ENCODE results near the gene UBE2N.

UBE2N gene

GRCh38 chr12:93380480-93381121 is 61.1 kb downstream of the UBE2N start:
- peak overlapping the region; percentile 81 for H3K4me3 ChIP-seq (ENCODE audit: low read length)
- no peak for DNase-seq (ENCODE audit: low read depth)
- TF ChIP-seq, protein P1, sequence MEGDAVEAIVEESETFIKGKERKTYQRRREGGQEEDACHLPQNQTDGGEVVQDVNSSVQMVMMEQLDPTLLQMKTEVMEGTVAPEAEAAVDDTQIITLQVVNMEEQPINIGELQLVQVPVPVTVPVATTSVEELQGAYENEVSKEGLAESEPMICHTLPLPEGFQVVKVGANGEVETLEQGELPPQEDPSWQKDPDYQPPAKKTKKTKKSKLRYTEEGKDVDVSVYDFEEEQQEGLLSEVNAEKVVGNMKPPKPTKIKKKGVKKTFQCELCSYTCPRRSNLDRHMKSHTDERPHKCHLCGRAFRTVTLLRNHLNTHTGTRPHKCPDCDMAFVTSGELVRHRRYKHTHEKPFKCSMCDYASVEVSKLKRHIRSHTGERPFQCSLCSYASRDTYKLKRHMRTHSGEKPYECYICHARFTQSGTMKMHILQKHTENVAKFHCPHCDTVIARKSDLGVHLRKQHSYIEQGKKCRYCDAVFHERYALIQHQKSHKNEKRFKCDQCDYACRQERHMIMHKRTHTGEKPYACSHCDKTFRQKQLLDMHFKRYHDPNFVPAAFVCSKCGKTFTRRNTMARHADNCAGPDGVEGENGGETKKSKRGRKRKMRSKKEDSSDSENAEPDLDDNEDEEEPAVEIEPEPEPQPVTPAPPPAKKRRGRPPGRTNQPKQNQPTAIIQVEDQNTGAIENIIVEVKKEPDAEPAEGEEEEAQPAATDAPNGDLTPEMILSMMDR (conservative IDR thresholded peaks at IDR 0.05; ENCODE audit: low read length), result peak; percentile 31

GRCh38 chr12:93379981-93380361 is 61.8 kb downstream of the UBE2N start:
- peak overlapping the region; percentile 81 for H3K4me3 ChIP-seq (ENCODE audit: low read length)
- DNase-seq (ENCODE audit: low read depth), result no peak
- TF ChIP-seq, protein P1 (conservative IDR thresholded peaks at IDR 0.05; ENCODE audit: low read length), result no peak

GRCh38 chr12:93379326-93379980 is 62.3 kb downstream of the UBE2N start:
- peak overlapping the region; percentile 81 for H3K4me3 ChIP-seq (ENCODE audit: low read length)
- TF ChIP-seq, protein P1 (conservative IDR thresholded peaks at IDR 0.05; ENCODE audit: low read length), result no peak
- no peak for DNase-seq (ENCODE audit: low read depth)

GRCh38 chr12:93378998-93379325 is 62.8 kb downstream of the UBE2N start:
- TF ChIP-seq, protein P1 (conservative IDR thresholded peaks at IDR 0.05; ENCODE audit: low read length), result no peak
- peak overlapping the region; percentile 81 for H3K4me3 ChIP-seq (ENCODE audit: low read length)
- DNase-seq (ENCODE audit: low read depth), result no peak

DNA sequence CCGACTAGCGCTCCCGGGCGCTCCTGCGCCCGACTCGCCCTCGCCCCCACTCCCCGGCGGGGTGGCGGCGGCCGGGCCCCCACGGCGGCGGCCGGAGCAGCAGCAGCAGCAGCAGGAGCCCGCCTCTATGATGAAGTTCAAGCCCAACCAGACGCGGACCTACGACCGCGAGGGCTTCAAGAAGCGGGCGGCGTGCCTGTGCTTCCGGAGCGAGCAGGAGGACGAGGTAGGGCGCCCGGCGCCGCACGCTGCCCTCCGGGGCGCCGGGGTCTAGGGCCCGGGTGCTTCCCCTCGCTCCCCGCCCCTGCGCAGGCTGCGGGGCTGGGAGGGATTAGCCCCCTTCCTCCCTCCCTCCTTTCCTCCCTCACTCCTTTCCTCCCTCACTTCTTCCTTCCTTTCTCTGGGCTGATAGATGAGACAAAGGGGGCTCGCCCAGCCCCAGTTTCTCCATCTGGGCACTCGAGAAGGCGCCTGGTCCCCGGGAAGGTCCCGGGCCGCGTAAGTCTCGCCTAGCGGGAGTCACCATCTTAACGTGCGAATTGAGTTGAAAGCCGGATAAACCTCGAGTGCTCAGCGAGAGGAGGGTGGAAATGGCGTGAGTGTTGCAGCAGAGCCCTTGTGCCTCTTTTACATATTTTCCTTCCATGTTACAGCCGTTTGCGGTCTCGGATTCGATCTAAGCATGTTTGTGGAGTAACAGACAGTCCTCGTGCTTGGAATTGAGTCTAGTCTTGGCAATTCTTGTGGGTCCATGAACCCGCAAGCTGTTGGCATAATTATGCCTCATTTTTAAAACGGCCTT is 63.4 kb downstream of the UBE2N start:
- DNase-seq (ENCODE audit: low read depth), result peak; percentile 92
- peak overlapping the region; percentile 81 for H3K4me3 ChIP-seq (ENCODE audit: low read length)

DNA sequence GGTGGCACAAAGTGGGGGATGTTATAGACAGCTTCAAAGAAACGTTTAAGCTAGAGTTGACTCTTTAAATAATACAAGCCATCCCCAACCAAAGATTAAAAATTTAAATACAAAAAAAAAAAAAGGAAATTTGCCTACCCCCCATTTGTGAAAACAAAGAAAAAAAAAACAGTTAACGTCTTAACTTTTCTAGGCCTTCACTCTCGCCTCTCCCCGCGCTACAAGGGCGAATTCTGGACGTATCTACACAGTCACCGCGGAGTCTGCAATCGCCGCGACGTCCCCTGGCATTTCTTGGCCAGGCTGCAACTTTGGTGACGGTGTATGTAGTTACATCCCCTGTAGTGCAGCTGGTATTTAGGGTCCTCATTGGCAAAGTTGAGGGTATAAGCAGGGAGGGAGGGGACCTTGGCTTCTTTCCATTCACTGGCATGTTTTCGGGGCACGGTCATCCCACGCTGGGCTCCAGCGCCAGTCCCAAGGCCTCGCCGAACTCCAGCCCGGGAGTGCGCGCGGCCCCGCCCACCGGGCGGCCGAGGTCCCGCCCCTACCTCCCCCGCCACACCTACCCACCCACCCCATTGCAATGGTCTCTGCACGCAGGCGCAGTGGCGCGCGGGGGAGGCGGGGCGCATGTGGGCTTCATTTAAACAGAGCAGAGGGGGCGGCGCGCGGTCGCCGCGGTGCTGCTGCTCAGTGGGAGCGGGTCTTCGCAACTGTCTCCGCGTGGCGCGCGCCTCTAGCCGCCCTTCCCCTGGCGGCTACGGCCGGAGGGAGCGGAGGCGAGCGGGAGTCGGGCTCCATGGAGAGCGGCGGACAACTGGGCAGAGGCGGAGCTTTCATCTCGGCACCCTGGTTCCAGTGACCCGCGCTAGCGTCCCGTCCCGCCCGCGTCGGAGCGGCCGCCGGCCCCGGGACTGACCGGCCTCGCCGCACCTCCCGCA is 64.2 kb downstream of the UBE2N start, which contains the start of gene NUDT4:
Gene NUDT4 (plus strand): TSS at position 674 of the 944 bp plus-strand sequence. CDS start 398 bp downstream, outside the sequence.
- peak within 1 kb of the TSS; percentile 81 for H3K4me3 ChIP-seq (ENCODE audit: low read length)
- TF ChIP-seq, protein P1 (conservative IDR thresholded peaks at IDR 0.05; ENCODE audit: low read length), result no peak
- DNase-seq (ENCODE audit: low read depth), result peak; percentile 91
